Skeletal muscle satellite cell (primary cell): ENCODE measurements around the gene ZMAT1. TPM values are rescaled to one million over a fixed set of nuclear protein-coding genes. Genes with fewer than 3 reads are reported as not detected.

Source experiments
- H3K27me3 ChIP-seq: 2 replicates; pipeline ENCODE4 v1.7.0; 2013; ENCODE audit warnings: low read length; ENCODE audit not compliant: control insufficient read depth, insufficient read depth
- H3K36me3 ChIP-seq: 2 replicates; pipeline ENCODE4 v1.7.0; 2013; ENCODE audit warnings: mild to moderate bottlenecking, control low read depth, low read length; ENCODE audit not compliant: insufficient read depth
- H3K4me1 ChIP-seq: 2 replicates; pipeline ENCODE4 v1.7.0; 2013; ENCODE audit warnings: low read length; ENCODE audit not compliant: control insufficient read depth, insufficient read depth
- H3K4me2 ChIP-seq: 2 replicates; pipeline ENCODE4 v1.7.0; 2013; ENCODE audit warnings: mild to moderate bottlenecking, low read length
- H3K4me3 ChIP-seq: 2 replicates; pipeline ENCODE4 v1.7.0; 2013; ENCODE audit warnings: low read length
- H3K9ac ChIP-seq: 2 replicates; pipeline ENCODE4 v1.7.0; 2013; ENCODE audit warnings: mild to moderate bottlenecking, low read depth, low read length, moderate library complexity
- H3K9me3 ChIP-seq: replicated peaks from 2 replicates; pipeline ENCODE4 v1.7.0; 2013; ENCODE audit warnings: mild to moderate bottlenecking, control low read depth, low read length
- small RNA-seq: library from RNA; depleted of rRNA; stranded (forward); fragments of <200 nt; gene quantifications from one replicate; pipeline ENCODE3, GENCODE V24; 2012

The ZMAT1 gene

DNA sequence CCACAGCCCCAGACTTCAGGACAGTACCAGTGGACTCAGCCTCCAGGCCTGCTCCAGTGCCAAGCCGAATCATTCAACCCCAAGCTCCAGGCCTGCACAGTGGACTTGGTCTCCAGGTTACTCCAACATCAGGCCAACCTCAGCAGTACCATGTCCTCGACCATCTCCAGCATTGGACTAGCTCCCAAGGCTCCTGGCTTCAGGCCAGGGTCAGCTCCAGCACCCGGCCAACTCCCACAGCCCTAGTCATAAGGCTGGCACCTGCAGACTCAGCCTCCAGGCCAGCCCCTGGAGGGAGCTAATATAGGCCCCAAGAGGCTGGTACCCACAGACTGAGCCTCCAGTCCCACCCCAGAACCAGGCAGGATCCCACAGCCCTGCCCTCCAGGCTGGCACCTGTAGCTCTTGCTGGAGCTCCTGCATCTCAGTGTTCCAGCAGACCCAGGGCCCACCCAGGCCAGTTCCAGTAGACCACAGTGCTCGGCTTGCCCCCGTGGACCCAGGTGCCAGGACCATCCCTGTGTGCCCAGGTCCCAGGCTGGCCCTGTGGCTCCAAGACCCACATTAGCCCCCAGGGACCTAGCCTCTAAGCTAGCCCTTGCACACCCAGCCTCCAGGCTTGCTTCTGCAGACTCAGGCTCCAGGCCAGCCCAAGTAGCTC is 25.6 kb downstream of the ZMAT1 start:
- H3K4me2 ChIP-seq = no peak overlapping the region
- no peaks in the 10 kb centered on the region for H3K4me1 ChIP-seq
- H3K4me3 ChIP-seq = no peak overlapping the region
- H3K36me3 ChIP-seq = no peaks in the 10 kb centered on the region
- no peaks in the 10 kb centered on the region for H3K27me3 ChIP-seq
- H3K9me3 ChIP-seq = no peaks in the 10 kb centered on the region
- no peak overlapping the region for H3K9ac ChIP-seq

DNA sequence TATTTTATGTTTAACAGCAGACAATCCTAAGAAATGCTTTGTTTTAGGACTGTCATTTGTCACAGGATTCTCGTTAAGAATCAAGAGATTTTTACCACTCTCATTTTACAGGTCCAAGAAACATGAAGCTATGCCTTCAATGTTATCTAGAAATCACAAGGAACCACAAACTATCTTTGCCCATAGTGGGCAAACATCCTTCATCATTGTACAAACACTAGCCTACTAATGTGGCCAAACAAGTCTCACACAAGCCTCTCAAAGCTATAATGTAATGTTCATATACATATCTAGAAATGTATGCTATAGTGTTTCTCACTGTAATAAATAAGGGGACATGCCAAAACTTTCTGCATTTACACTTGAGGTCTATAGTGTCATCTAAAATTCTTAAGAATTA is 26.8 kb downstream of the ZMAT1 start:
- H3K4me2 ChIP-seq = no peak overlapping the region

More for the DNA sequence above, 26.8 kb downstream of the ZMAT1 start:
- Histone ChIP-seq H3K4me1 (no peaks in the 10 kb centered on the region), H3K9ac (no peak overlapping the region), H3K27me3 (no peaks in the 10 kb centered on the region), H3K36me3 (no peaks in the 10 kb centered on the region), H3K4me3 (no peak overlapping the region), H3K9me3 (no peaks in the 10 kb centered on the region)

Small RNA genes lying within 50 kb of the gene (small RNA-seq; reads per million reads assigned to genes)
- not detected for gene RNU6-345P
